22Rv1 (cell line): ENCODE results near the gene TINAG.

Source experiments
- H3K27ac ChIP-seq: fragments of 450-650 bp; 2 replicates; pipeline ENCODE4 v1.5.1; 2017
- ZFX ChIP-seq: fragments of 450-650 bp; IDR thresholded peaks from 2 replicates; pipeline ENCODE4 v1.6.1; 2017; ENCODE audit warnings: antibody characterized with exemption, borderline replicate concordance
- TF ChIP-seq, protein P1 (sequence below): fragments of 450-650 bp; IDR thresholded peaks from 2 replicates; pipeline ENCODE4 v1.5.1; 2017; ENCODE audit warnings: mild to moderate bottlenecking

TINAG gene

GRCh38 chr6:54267798-54268197 lies 40.4 kb upstream of the TINAG start:
- TF ChIP-seq, protein P1, sequence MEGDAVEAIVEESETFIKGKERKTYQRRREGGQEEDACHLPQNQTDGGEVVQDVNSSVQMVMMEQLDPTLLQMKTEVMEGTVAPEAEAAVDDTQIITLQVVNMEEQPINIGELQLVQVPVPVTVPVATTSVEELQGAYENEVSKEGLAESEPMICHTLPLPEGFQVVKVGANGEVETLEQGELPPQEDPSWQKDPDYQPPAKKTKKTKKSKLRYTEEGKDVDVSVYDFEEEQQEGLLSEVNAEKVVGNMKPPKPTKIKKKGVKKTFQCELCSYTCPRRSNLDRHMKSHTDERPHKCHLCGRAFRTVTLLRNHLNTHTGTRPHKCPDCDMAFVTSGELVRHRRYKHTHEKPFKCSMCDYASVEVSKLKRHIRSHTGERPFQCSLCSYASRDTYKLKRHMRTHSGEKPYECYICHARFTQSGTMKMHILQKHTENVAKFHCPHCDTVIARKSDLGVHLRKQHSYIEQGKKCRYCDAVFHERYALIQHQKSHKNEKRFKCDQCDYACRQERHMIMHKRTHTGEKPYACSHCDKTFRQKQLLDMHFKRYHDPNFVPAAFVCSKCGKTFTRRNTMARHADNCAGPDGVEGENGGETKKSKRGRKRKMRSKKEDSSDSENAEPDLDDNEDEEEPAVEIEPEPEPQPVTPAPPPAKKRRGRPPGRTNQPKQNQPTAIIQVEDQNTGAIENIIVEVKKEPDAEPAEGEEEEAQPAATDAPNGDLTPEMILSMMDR, result peak; percentile 76
- TF ChIP-seq ZFX, result no peak
- H3K27ac ChIP-seq, result no peak overlapping the region

DNA sequence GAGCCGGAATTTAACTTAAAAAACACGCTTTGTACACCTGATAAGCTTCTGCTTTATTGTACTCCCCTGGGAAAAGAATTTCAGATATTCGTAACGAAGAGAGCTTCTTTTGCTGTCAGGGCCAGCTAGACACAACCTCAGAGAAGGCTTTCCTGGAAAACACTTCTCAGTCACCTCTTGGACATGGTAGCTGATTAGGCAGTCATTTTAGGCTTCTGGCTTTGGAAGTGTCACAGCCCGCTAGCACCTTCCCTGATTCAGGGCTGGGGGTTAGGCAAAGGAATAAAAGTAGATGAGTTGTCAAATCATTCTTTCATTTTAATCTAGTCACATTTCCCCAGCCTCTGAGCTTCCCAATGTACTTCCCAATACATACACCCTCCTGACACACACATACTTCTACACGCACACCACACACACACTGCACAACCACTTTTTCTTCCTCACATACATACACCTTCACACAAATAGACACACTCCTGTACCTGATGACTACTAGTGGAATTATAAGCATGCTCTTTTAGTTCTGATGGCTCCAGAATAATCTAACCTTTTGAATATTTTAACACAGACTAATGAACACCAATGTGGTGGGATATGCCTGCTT lies 34.9 kb upstream of the TINAG start:
- H3K27ac ChIP-seq, result no peak overlapping the region
- TF ChIP-seq, protein P1, result no peak
- no peak for TF ChIP-seq ZFX

DNA sequence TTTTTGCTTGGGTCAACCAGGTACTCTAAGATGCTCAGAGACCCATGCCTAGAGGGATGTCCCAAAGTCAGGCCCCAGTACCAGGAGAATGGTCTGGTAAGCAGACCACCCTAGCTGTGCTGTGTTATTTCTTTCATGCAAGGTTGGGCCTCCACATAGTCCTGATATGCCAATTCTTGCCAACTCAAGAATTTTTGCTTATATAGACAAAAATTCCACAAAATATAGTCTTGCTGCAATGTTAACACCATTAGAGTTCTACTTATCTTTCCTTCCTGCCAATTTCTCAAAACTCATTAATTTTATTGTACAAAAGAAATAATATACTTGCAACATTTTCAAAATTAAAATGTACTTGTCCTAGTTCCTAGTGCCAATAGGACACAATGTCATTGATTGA lies 33.9 kb upstream of the TINAG start:
- TF ChIP-seq ZFX, result no peak
- TF ChIP-seq, protein P1, result no peak
- no peak overlapping the region for H3K27ac ChIP-seq

DNA sequence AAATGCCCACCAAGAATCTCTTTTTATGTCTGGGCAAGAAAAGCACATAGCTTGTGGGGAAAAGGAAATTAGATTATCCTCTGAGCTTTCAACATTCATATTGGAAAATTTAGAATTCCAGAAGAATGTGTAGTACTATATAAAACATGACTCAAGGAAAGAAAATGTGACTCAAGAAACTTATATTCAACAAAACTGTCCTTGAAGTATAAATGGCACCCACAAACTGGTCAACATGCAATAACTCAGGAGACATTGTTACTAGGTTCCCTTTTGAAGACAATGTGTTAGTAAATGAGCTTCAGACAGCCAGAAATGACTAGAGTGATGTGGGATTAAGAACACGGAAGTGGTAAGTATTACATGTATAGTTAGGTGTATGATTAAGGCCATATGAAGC lies 26.1 kb upstream of the TINAG start:
- TF ChIP-seq, protein P1, result no peak
- TF ChIP-seq ZFX, result no peak
- no peak overlapping the region for H3K27ac ChIP-seq

DNA sequence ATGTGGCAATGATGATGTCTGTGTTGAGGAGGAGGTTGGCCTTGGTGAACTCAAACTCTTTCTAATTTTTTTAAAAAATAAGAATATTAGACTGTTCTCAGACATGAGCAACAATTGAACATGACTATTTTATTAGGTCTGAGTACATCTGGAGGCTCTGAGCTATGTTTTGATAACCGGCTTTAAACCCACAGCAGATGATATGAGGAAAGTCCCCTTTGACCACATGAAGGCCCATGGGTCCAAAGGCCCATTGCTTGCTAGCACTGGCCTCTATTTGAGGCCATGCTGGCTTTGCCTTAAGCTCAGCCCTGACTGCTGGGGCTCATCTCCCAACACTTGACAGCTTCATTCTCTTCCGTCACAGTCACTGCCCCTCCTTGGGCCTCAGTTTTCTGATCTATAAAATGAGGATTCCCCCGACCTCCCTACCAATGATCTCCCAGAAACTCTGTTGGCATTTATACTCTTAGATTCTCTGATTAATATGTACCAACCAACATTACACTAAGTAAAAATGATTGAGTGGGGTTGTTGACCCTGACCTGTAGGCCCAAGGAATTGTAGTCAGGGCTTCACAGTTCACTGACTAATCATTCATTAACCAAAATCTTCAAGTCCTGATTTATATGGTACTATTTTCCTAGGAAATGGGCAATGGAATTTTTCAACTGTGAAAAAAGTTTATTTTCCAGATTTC lies 23.9 kb upstream of the TINAG start:
- no peak overlapping the region for H3K27ac ChIP-seq
- TF ChIP-seq, protein P1, result no peak
- no peak for TF ChIP-seq ZFX

GRCh38 chr6:54285595-54285994 lies 22.6 kb upstream of the TINAG start:
- TF ChIP-seq ZFX, result no peak
- TF ChIP-seq, protein P1, result no peak
- H3K27ac ChIP-seq, result no peak overlapping the region

DNA sequence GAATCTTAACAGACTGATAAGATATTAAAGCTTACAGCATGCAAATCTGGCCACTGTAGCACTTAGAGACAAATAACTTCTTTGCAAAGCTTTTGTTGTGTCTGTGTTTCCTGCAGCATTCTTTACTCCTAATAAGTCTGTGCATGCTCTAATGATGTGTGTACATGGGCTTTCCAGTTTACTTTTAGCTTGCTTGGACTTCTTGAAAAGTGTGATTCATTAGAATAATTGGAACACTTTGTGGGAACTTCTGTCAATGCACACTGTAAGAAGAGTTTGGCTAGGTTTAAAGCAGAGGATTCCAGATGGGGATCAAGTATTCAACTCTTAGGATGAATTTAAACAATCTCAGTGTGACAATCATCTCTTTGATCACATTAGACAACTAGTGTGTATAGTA lies 22.1 kb upstream of the TINAG start:
- no peak overlapping the region for H3K27ac ChIP-seq
- no peak for TF ChIP-seq ZFX
- TF ChIP-seq, protein P1, result no peak
